HG02981 (cell line): Measurements from ENCODE around the gene PLAGL2.

Source experiments
- ATAC-seq: cut with Tn5 transposase; IDR thresholded peaks from one replicate; pipeline ENCODE4 v1.9.1; 2021; ENCODE audit warnings: mild to moderate bottlenecking, moderate library complexity; ENCODE audit not compliant: unreplicated experiment

PLAGL2 gene

GRCh38 chr20:32152421-32153155, 55.0 kb downstream of the PLAGL2 start:
- no peak for ATAC-seq

- no peak for ATAC-seq
Measured at GRCh38 chr20:32150291-32150848, 57.2 kb downstream of the PLAGL2 start.

- ATAC-seq = no peak
Measured at GRCh38 chr20:32149566-32150170, 57.9 kb downstream of the PLAGL2 start.

- ATAC-seq = no peak
Measured at GRCh38 chr20:32144898-32145662, 62.5 kb downstream of the PLAGL2 start.

GRCh38 chr20:32142991-32143390, 64.6 kb downstream of the PLAGL2 start:
- no peak for ATAC-seq
